Lower lobe of right lung (tissue), 2 donors: ENCODE data around the gene ARHGAP8. TPM values are rescaled to one million over a fixed set of nuclear protein-coding genes. Genes with fewer than 3 reads are reported as not detected.

Experiments used
- ATAC-seq, 2 donors: fragments of 200-7000 bp; cut with Tn5 transposase; one replicate each; pipeline ENCODE4 v1.9.1; 2020 to 2022; ENCODE audit warnings: mild to moderate bottlenecking in 2 of 2, moderate library complexity in 2 of 2
- DNase-seq: peaks from one replicate; pipeline ENCODE4 v3.0.0-alpha.2; 2020
- H3K27ac ChIP-seq: fragments of 200-600 bp; one replicate; pipeline ENCODE4 v1.8.0; 2022
- H3K27me3 ChIP-seq: fragments of 200-600 bp; one replicate; pipeline ENCODE4 v1.8.0; 2022; ENCODE audit warnings: low read depth
- H3K36me3 ChIP-seq: fragments of 200-600 bp; one replicate; pipeline ENCODE4 v1.8.0; 2022; ENCODE audit warnings: mild to moderate bottlenecking
- H3K4me1 ChIP-seq: fragments of 200-600 bp; one replicate; pipeline ENCODE4 v1.8.0; 2022
- H3K4me3 ChIP-seq: fragments of 200-600 bp; one replicate; pipeline ENCODE4 v1.8.0; 2022; ENCODE audit warnings: mild to moderate bottlenecking
- H3K9me3 ChIP-seq: fragments of 200-600 bp; one replicate; pipeline ENCODE4 v1.8.0; 2022
- CTCF ChIP-seq: fragments of 200-600 bp; IDR thresholded peaks from one replicate; pipeline ENCODE4 v1.8.0; 2022; ENCODE audit warnings: antibody characterized with exemption, mild to moderate bottlenecking
- intact Hi-C: fragments of 100-400 bp; cut with DNase I; formaldehyde crosslinking; loops from one replicate; pipeline ENCODE4 v1.11.0; 2022
- total RNA-seq: library from RNA; stranded (reverse); fragmentation: NEBNext Ultra II Directional; extraction: Animal tissue kit (Norgen Biotek cat#: 25700); gene quantifications from one replicate; pipeline ENCODE4 v1.2.1, GENCODE V29; 2021
- donor health status: DM: no; HTN: yes; CAD: no; lungs with severe emphysema.

Gene ARHGAP8
- total RNA-seq, 1 donor from 2014 or later, result 18.2 TPM

GRCh38 chr22:44878483-44879300 lies 126.3 kb downstream of the ARHGAP8 start:
- DNase-seq (no peak), ATAC-seq (peak in 1 of 2 donors; percentile 40)
- intact Hi-C loops, result no loop called here
- H3K27ac ChIP-seq, result no peak overlapping the region
- H3K36me3 ChIP-seq, result no peaks in the 10 kb centered on the region
- H3K4me3 ChIP-seq, result no peak overlapping the region
- H3K4me1 ChIP-seq, result no peaks in the 10 kb centered on the region
- no peak for TF ChIP-seq CTCF
- no peaks in the 10 kb centered on the region for H3K9me3 ChIP-seq
- no peaks in the 10 kb centered on the region for H3K27me3 ChIP-seq

- ATAC-seq (peak in 1 of 2 donors; percentile 26), DNase-seq (no peak)
- H3K36me3 ChIP-seq, result no peaks in the 10 kb centered on the region
- H3K27me3 ChIP-seq, result no peaks in the 10 kb centered on the region
- H3K4me1 ChIP-seq, result no peaks in the 10 kb centered on the region
- intact Hi-C loops, result no loop called here
- TF ChIP-seq CTCF, result no peak
- no peak overlapping the region for H3K27ac ChIP-seq
- no peak overlapping the region for H3K4me3 ChIP-seq
- no peaks in the 10 kb centered on the region for H3K9me3 ChIP-seq
Measured at GRCh38 chr22:44879301-44879680, 126.9 kb downstream of the ARHGAP8 start.

GRCh38 chr22:44880610-44881290 lies 128.4 kb downstream of the ARHGAP8 start:
- no peaks in the 10 kb centered on the region for H3K9me3 ChIP-seq
- no peak for DNase-seq
- H3K36me3 ChIP-seq, result no peaks in the 10 kb centered on the region
- no peak overlapping the region for H3K27ac ChIP-seq
- no peaks in the 10 kb centered on the region for H3K4me1 ChIP-seq
- H3K27me3 ChIP-seq, result no peaks in the 10 kb centered on the region
- no peak for ATAC-seq
- H3K4me3 ChIP-seq, result no peak overlapping the region
- TF ChIP-seq CTCF, result no peak
- intact Hi-C loops, result no loop called here

GRCh38 chr22:44881624-44882023 lies 129.2 kb downstream of the ARHGAP8 start:
- H3K36me3 ChIP-seq, result no peaks in the 10 kb centered on the region
- H3K4me1 ChIP-seq, result no peaks in the 10 kb centered on the region
- no peak overlapping the region for H3K4me3 ChIP-seq
- ATAC-seq, result no peak
- no peaks in the 10 kb centered on the region for H3K9me3 ChIP-seq
- intact Hi-C loops, result no loop called here
- H3K27ac ChIP-seq, result no peak overlapping the region
- no peaks in the 10 kb centered on the region for H3K27me3 ChIP-seq
- no peak for TF ChIP-seq CTCF
- DNase-seq, result no peak

- Histone ChIP-seq H3K4me3 (no peak overlapping the region), H3K36me3 (no peaks in the 10 kb centered on the region), H3K4me1 (no peaks in the 10 kb centered on the region), H3K27ac (no peak overlapping the region), H3K27me3 (no peaks in the 10 kb centered on the region), H3K9me3 (no peaks in the 10 kb centered on the region)
- TF ChIP-seq CTCF, result no peak
- no peak for DNase-seq
- intact Hi-C loops, result no loop called here
- ATAC-seq, result no peak
Measured at GRCh38 chr22:44882226-44882905, 130.0 kb downstream of the ARHGAP8 start.
